HuH-7 (cell line): Measurements from ENCODE around the gene POU6F1.

Experiments used
- DNase-seq: peaks from one replicate; pipeline ENCODE4 v3.0.0; 2011; ENCODE audit warnings: low spot score

Gene POU6F1

GRCh38 chr12:51197736-51198567, 19.9 kb downstream of the POU6F1 start:
- DNase-seq: no peak

GRCh38 chr12:51196547-51196946, 21.3 kb downstream of the POU6F1 start:
- DNase-seq: no peak

- DNase-seq: no peak
Measured at GRCh38 chr12:51195841-51196240, 22.0 kb downstream of the POU6F1 start.

- no peak for DNase-seq
Measured at GRCh38 chr12:51192284-51192671, 25.6 kb downstream of the POU6F1 start.

GRCh38 chr12:51191516-51192283, 26.2 kb downstream of the POU6F1 start:
- no peak for DNase-seq

GRCh38 chr12:51190820-51191219, 27.0 kb downstream of the POU6F1 start:
- DNase-seq: no peak

GRCh38 chr12:51189790-51190355, 28.0 kb downstream of the POU6F1 start:
- no peak for DNase-seq

- no peak for DNase-seq
Measured at GRCh38 chr12:51188359-51189051, 29.4 kb downstream of the POU6F1 start.

- no peak for DNase-seq
Measured at GRCh38 chr12:51187370-51187987, 30.4 kb downstream of the POU6F1 start.

- no peak for DNase-seq
Measured at GRCh38 chr12:51186465-51187085, 31.3 kb downstream of the POU6F1 start.

- DNase-seq: no peak
Measured at GRCh38 chr12:51185171-51185717, 32.6 kb downstream of the POU6F1 start.

- no peak for DNase-seq
Measured at GRCh38 chr12:51183816-51184215, 34.0 kb downstream of the POU6F1 start.

- no peak for DNase-seq
Measured at GRCh38 chr12:51183349-51183748, 34.5 kb downstream of the POU6F1 start.

- DNase-seq: no peak
Measured at GRCh38 chr12:51181558-51181957, 36.3 kb downstream of the POU6F1 start.

- DNase-seq: no peak
Measured at GRCh38 chr12:51177897-51178296, 40.0 kb downstream of the POU6F1 start.

- no peak for DNase-seq
Measured at GRCh38 chr12:51174501-51174900, 43.4 kb downstream of the POU6F1 start.

- peak; percentile 92 for DNase-seq
Measured at GRCh38 chr12:51172515-51173431, 45.1 kb downstream of the POU6F1 start, which contains the start of gene TFCP2. TSS of gene TFCP2 (minus strand) at chr12:51173135. CDS start at chr12:51172422, 713 bp downstream.

GRCh38 chr12:51171884-51172514, 45.9 kb downstream of the POU6F1 start:
- DNase-seq: no peak

- no peak for DNase-seq
Measured at GRCh38 chr12:51163795-51164194, 54.1 kb downstream of the POU6F1 start.
